Measurements from ENCODE around the gene ZNF628. TPM values are rescaled to one million over a fixed set of nuclear protein-coding genes. Genes with fewer than 3 reads are reported as not detected.

Gene ZNF628
- polyA plus RNA-seq, 1 experiment, result 0.12 TPM

DNA sequence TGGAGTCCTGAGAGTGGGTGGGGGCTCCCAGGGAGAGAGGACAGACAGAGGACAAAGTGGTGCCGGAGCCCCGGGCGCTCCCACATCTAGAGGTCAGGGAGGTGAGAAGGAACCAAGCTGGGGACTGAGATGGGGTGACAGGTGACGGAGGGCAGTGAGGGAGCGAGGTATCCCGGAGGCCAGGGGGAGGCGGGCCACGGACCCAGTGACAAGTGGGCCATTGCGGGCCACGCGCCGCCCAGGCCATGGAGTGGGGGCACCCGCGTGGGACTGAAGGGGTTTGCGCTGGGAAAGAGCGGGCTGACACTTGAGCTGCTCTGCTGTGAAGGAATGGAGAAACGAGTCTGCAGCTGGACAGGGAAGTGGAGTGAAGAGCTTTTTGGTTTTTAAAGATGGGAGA lies 2.6 kb downstream of the ZNF628 start:
- ChIA-PET CTCF (interaction anchor here (1.0 to 5.5 kb wide), 2 partner anchors 12 to 25 kb away, joined by 3 to 77 read pairs; no protein-coding TSS in a partner anchor), POLR2A (interaction anchor here (0.7 kb wide), 1 partner anchor 175 kb away, joined by 3 read pairs; no protein-coding TSS in a partner anchor)
- Histone ChIP-seq H3K27me3 (ENCODE audit: control insufficient read depth, insufficient read depth, low read length) (no peaks in the 10 kb centered on the region), H3K27ac (ENCODE audit: low read depth, low read length) (no peak overlapping the region), H3K4me3 (ENCODE audit: low read depth, low read length) (no peak overlapping the region), H3K9me3 (ENCODE audit: control insufficient read depth, insufficient read depth, low read length) (no peaks in the 10 kb centered on the region)
- no peak for DNase-seq (ENCODE audit: low read depth, low spot score)
- no peak for TF ChIP-seq CTCF (IDR thresholded peaks at IDR 0.05; ENCODE audit: low read depth, low read length)

GRCh38 chr19:55479451-55480230 lies 3.2 kb downstream of the ZNF628 start:
- Histone ChIP-seq H3K27me3 (ENCODE audit: control insufficient read depth, insufficient read depth, low read length) (no peaks in the 10 kb centered on the region), H3K4me3 (ENCODE audit: low read depth, low read length) (no peak overlapping the region), H3K9me3 (ENCODE audit: control insufficient read depth, insufficient read depth, low read length) (no peaks in the 10 kb centered on the region; the same call in 1 of the 2 replicates), H3K27ac (ENCODE audit: low read depth, low read length) (no peak overlapping the region)
- TF ChIP-seq CTCF (IDR thresholded peaks at IDR 0.05; ENCODE audit: low read depth, low read length), result no peak
- no peak for DNase-seq (ENCODE audit: low read depth, low spot score)
- ChIA-PET POLR2A (interaction anchor here (0.7 kb wide), 1 partner anchor 174 kb away, joined by 3 read pairs; no protein-coding TSS in a partner anchor), CTCF (interaction anchor here (1.0 to 5.5 kb wide), 2 partner anchors 12 to 24 kb away, joined by 3 to 77 read pairs; no protein-coding TSS in a partner anchor)

DNA sequence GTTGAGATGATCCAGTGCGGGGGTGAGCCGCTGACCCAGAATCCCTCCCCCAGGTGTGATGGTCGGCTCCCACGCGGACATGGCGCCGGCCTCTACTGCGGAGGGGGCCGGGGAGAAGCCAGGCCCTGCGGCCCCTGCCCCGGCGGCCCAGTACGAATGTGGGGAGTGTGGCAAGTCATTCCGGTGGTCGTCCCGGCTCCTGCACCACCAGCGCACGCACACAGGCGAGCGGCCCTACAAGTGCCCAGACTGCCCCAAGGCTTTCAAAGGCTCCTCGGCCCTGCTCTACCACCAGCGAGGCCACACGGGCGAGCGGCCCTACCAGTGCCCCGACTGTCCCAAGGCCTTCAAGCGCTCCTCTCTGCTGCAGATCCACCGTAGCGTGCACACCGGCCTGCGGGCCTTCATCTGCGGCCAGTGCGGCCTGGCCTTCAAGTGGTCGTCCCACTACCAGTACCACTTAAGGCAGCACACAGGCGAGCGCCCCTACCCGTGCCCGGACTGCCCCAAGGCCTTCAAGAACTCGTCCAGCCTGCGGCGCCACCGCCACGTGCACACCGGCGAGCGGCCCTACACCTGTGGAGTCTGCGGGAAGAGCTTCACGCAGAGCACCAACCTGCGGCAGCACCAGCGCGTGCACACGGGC lies 4.9 kb downstream of the ZNF628 start:
- ChIA-PET POLR2A (no interaction called here), CTCF (no interaction called here)
- DNase-seq (ENCODE audit: low read depth, low spot score), result no peak
- Histone ChIP-seq H3K9me3 (ENCODE audit: control insufficient read depth, insufficient read depth, low read length) (no peaks in the 10 kb centered on the region; the same call in 1 of the 2 replicates), H3K27ac (ENCODE audit: low read depth, low read length) (no peak overlapping the region), H3K27me3 (ENCODE audit: control insufficient read depth, insufficient read depth, low read length) (no peaks in the 10 kb centered on the region), H3K4me3 (ENCODE audit: low read depth, low read length) (no peak overlapping the region)
- no peak for TF ChIP-seq CTCF (IDR thresholded peaks at IDR 0.05; ENCODE audit: low read depth, low read length)

DNA sequence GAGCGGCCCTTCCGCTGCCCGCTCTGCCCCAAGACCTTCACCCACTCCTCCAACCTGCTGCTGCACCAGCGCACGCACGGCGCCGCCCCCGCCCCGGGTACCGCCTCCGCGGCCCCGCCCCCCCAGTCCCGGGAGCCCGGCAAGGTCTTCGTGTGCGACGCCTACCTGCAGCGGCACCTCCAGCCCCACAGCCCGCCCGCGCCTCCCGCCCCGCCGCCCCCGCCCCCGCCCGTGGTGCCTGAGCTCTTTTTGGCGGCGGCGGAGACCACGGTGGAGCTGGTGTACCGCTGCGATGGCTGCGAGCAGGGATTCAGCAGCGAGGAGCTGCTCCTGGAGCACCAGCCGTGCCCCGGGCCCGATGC lies 5.4 kb downstream of the ZNF628 start:
- no peak for DNase-seq (ENCODE audit: low read depth, low spot score)
- ChIA-PET POLR2A (no interaction called here), CTCF (no interaction called here)
- no peak for TF ChIP-seq CTCF (IDR thresholded peaks at IDR 0.05; ENCODE audit: low read depth, low read length)
- H3K27me3 ChIP-seq (ENCODE audit: control insufficient read depth, insufficient read depth, low read length), result no peaks in the 10 kb centered on the region
- no peak overlapping the region for H3K27ac ChIP-seq (ENCODE audit: low read depth, low read length)
- H3K9me3 ChIP-seq (ENCODE audit: control insufficient read depth, insufficient read depth, low read length), result no peaks in the 10 kb centered on the region; the same call in 1 of the 2 replicates
- H3K4me3 ChIP-seq (ENCODE audit: low read depth, low read length), result no peak overlapping the region

All from AG04450 (cell line).